ENCODE results near the gene ITPR2.

Gene ITPR2

GRCh38 chr12:26768611-26769603 lies 64.1 kb downstream of the ITPR2 start:
- Histone ChIP-seq H3K79me2 (ENCODE audit: low read length) (no peaks in the 10 kb centered on the region), H3K27me3 (replicated peaks; ENCODE audit: insufficient read depth, low read length) (no peaks in the 10 kb centered on the region), H3K36me3 (replicated peaks; ENCODE audit: insufficient read depth, low read length) (no peaks in the 10 kb centered on the region), H4K20me1 (ENCODE audit: insufficient read depth, low read length) (no peaks in the 10 kb centered on the region), H3K4me1 (ENCODE audit: low read length) (peaks cover 23% of the 10 kb centered on the region), H3F3A (ENCODE audit: insufficient read depth, low read length) (peaks cover 9% of the 10 kb centered on the region), H3K9me3 (replicated peaks; ENCODE audit: insufficient read depth, low read length) (no peaks in the 10 kb centered on the region), H2AFZ (ENCODE audit: low read length) (no peak overlapping the region), H3K27ac (ENCODE audit: low read length) (peak overlapping the region; percentile 62; the same call in 1 of the 2 replicates), H3K9me2 (replicated peaks; ENCODE audit: insufficient read depth, low read length) (no peaks in the 10 kb centered on the region), H3K4me3 (ENCODE audit: low read length) (no peak overlapping the region), H3K9ac (ENCODE audit: low read length) (no peak overlapping the region), H3K4me2 (ENCODE audit: low read depth, low read length) (peak overlapping the region; percentile 55; the same call in 1 of the 2 replicates)
- DNase-seq = peak; percentile 64
- TF ChIP-seq CTCF (IDR thresholded peaks at IDR 0.05; ENCODE audit: low read length) = no peak
- TF ChIP-seq EZH2phosphoT487 (IDR thresholded peaks at IDR 0.05; ENCODE audit: low read length) = no peak
- no peak for TF ChIP-seq EZH2 (optimal IDR thresholded peaks at IDR 0.05; ENCODE audit: low read depth, low read length)

- no peaks in the 10 kb centered on the region for H3K9me3 ChIP-seq (replicated peaks; ENCODE audit: insufficient read depth, low read length)
- no peak for TF ChIP-seq CTCF (IDR thresholded peaks at IDR 0.05; ENCODE audit: low read length)
- no peak for TF ChIP-seq EZH2phosphoT487 (IDR thresholded peaks at IDR 0.05; ENCODE audit: low read length)
- no peak for TF ChIP-seq EZH2 (optimal IDR thresholded peaks at IDR 0.05; ENCODE audit: low read depth, low read length)
- no peak overlapping the region for H3K4me2 ChIP-seq (ENCODE audit: low read depth, low read length)
- no peak overlapping the region for H3K4me3 ChIP-seq (ENCODE audit: low read length)
- H3K27me3 ChIP-seq (replicated peaks; ENCODE audit: insufficient read depth, low read length) = no peaks in the 10 kb centered on the region
- H3K4me1 ChIP-seq (ENCODE audit: low read length) = peaks cover 23% of the 10 kb centered on the region
- H3K36me3 ChIP-seq (replicated peaks; ENCODE audit: insufficient read depth, low read length) = no peaks in the 10 kb centered on the region
- peaks cover 9% of the 10 kb centered on the region for H3F3A ChIP-seq (ENCODE audit: insufficient read depth, low read length)
- no peaks in the 10 kb centered on the region for H4K20me1 ChIP-seq (ENCODE audit: insufficient read depth, low read length)
- H3K79me2 ChIP-seq (ENCODE audit: low read length) = no peaks in the 10 kb centered on the region
- no peak for DNase-seq
- no peak overlapping the region for H2AFZ ChIP-seq (ENCODE audit: low read length)
- H3K9me2 ChIP-seq (replicated peaks; ENCODE audit: insufficient read depth, low read length) = no peaks in the 10 kb centered on the region
- no peak overlapping the region for H3K27ac ChIP-seq (ENCODE audit: low read length)
- no peak overlapping the region for H3K9ac ChIP-seq (ENCODE audit: low read length)
These were observed 65.1 kb downstream of the ITPR2 start for GRCh38 chr12:26767865-26768264.

- Histone ChIP-seq H3K9ac (ENCODE audit: low read length) (no peak overlapping the region), H3K27ac (ENCODE audit: low read length) (no peak overlapping the region), H3K79me2 (ENCODE audit: low read length) (no peaks in the 10 kb centered on the region), H3K4me3 (ENCODE audit: low read length) (no peak overlapping the region), H3K9me2 (replicated peaks; ENCODE audit: insufficient read depth, low read length) (no peaks in the 10 kb centered on the region), H4K20me1 (ENCODE audit: insufficient read depth, low read length) (no peaks in the 10 kb centered on the region), H3K36me3 (replicated peaks; ENCODE audit: insufficient read depth, low read length) (no peaks in the 10 kb centered on the region), H3K9me3 (replicated peaks; ENCODE audit: insufficient read depth, low read length) (no peaks in the 10 kb centered on the region), H3K27me3 (replicated peaks; ENCODE audit: insufficient read depth, low read length) (no peaks in the 10 kb centered on the region), H3K4me2 (ENCODE audit: low read depth, low read length) (no peak overlapping the region), H2AFZ (ENCODE audit: low read length) (no peak overlapping the region), H3K4me1 (ENCODE audit: low read length) (peaks cover 23% of the 10 kb centered on the region), H3F3A (ENCODE audit: insufficient read depth, low read length) (peaks cover 9% of the 10 kb centered on the region)
- peak; percentile 53 for DNase-seq
- TF ChIP-seq CTCF (IDR thresholded peaks at IDR 0.05; ENCODE audit: low read length) = peak; percentile 28
- no peak for TF ChIP-seq EZH2phosphoT487 (IDR thresholded peaks at IDR 0.05; ENCODE audit: low read length)
These were observed 65.9 kb downstream of the ITPR2 start for GRCh38 chr12:26767116-26767515.

Measured in MM.1S (cell line).